ENCODE results near the gene METTL4. TPM values are rescaled to one million over a fixed set of nuclear protein-coding genes. Genes with fewer than 3 reads are reported as not detected.

The METTL4 gene
- total RNA-seq, 1 donor from 2014 or later = 15.4 TPM

- no peaks in the 10 kb centered on the region for H3K36me3 Mint-ChIP-seq (ENCODE audit: unreplicated experiment)
- H3K4me3 Mint-ChIP-seq (ENCODE audit: unreplicated experiment) = no peak overlapping the region
- no peak overlapping the region for H3K27ac Mint-ChIP-seq (ENCODE audit: unreplicated experiment)
- DNase-seq = no peak
- peaks cover 1% of the 10 kb centered on the region for H3K27me3 Mint-ChIP-seq (ENCODE audit: unreplicated experiment)
- peaks cover 18% of the 10 kb centered on the region for H3K9me3 Mint-ChIP-seq (ENCODE audit: unreplicated experiment)
- TF ChIP-seq CTCF (IDR thresholded peaks at IDR 0.05; ENCODE audit: partially characterized antibody, unreplicated experiment) = no peak
- peaks cover 19% of the 10 kb centered on the region for H3K4me1 Mint-ChIP-seq (ENCODE audit: low read depth, unreplicated experiment)
Measured at GRCh38 chr18:2568605-2569004, 2.7 kb downstream of the METTL4 start.

- no peak overlapping the region for H3K27ac Mint-ChIP-seq (ENCODE audit: unreplicated experiment)
- no peak for TF ChIP-seq CTCF (IDR thresholded peaks at IDR 0.05; ENCODE audit: partially characterized antibody, unreplicated experiment)
- peaks cover 19% of the 10 kb centered on the region for H3K4me1 Mint-ChIP-seq (ENCODE audit: low read depth, unreplicated experiment)
- no peaks in the 10 kb centered on the region for H3K36me3 Mint-ChIP-seq (ENCODE audit: unreplicated experiment)
- no peak overlapping the region for H3K4me3 Mint-ChIP-seq (ENCODE audit: unreplicated experiment)
- no peak for DNase-seq
- H3K9me3 Mint-ChIP-seq (ENCODE audit: unreplicated experiment) = peaks cover 18% of the 10 kb centered on the region
- H3K27me3 Mint-ChIP-seq (ENCODE audit: unreplicated experiment) = peaks cover 1% of the 10 kb centered on the region
Measured at GRCh38 chr18:2568129-2568528, 3.2 kb downstream of the METTL4 start.

- H3K9me3 Mint-ChIP-seq (ENCODE audit: unreplicated experiment) = peaks cover 2% of the 10 kb centered on the region
- no peak overlapping the region for H3K27ac Mint-ChIP-seq (ENCODE audit: unreplicated experiment)
- no peak overlapping the region for H3K4me3 Mint-ChIP-seq (ENCODE audit: unreplicated experiment)
- no peak for DNase-seq
- peaks cover 1% of the 10 kb centered on the region for H3K27me3 Mint-ChIP-seq (ENCODE audit: unreplicated experiment)
- H3K36me3 Mint-ChIP-seq (ENCODE audit: unreplicated experiment) = no peaks in the 10 kb centered on the region
- no peaks in the 10 kb centered on the region for H3K4me1 Mint-ChIP-seq (ENCODE audit: low read depth, unreplicated experiment)
- TF ChIP-seq CTCF (IDR thresholded peaks at IDR 0.05; ENCODE audit: partially characterized antibody, unreplicated experiment) = no peak
Measured at GRCh38 chr18:2564373-2564772, 6.9 kb downstream of the METTL4 start.

GRCh38 chr18:2559249-2559648, 12.1 kb downstream of the METTL4 start:
- H3K27me3 Mint-ChIP-seq (ENCODE audit: unreplicated experiment) = no peaks in the 10 kb centered on the region
- H3K9me3 Mint-ChIP-seq (ENCODE audit: unreplicated experiment) = no peaks in the 10 kb centered on the region
- H3K27ac Mint-ChIP-seq (ENCODE audit: unreplicated experiment) = no peak overlapping the region
- no peaks in the 10 kb centered on the region for H3K36me3 Mint-ChIP-seq (ENCODE audit: unreplicated experiment)
- H3K4me1 Mint-ChIP-seq (ENCODE audit: low read depth, unreplicated experiment) = peaks cover 3% of the 10 kb centered on the region
- no peak for DNase-seq
- no peak overlapping the region for H3K4me3 Mint-ChIP-seq (ENCODE audit: unreplicated experiment)
- TF ChIP-seq CTCF (IDR thresholded peaks at IDR 0.05; ENCODE audit: partially characterized antibody, unreplicated experiment) = no peak

GRCh38 chr18:2557536-2557935, 13.8 kb downstream of the METTL4 start:
- DNase-seq = no peak

More at GRCh38 chr18:2557536-2557935, 13.8 kb downstream of the METTL4 start:
- H3K27ac Mint-ChIP-seq (ENCODE audit: unreplicated experiment) = no peak overlapping the region
- H3K27me3 Mint-ChIP-seq (ENCODE audit: unreplicated experiment) = no peaks in the 10 kb centered on the region
- H3K9me3 Mint-ChIP-seq (ENCODE audit: unreplicated experiment) = no peaks in the 10 kb centered on the region
- H3K4me3 Mint-ChIP-seq (ENCODE audit: unreplicated experiment) = no peak overlapping the region
- no peaks in the 10 kb centered on the region for H3K36me3 Mint-ChIP-seq (ENCODE audit: unreplicated experiment)
- peaks cover 3% of the 10 kb centered on the region for H3K4me1 Mint-ChIP-seq (ENCODE audit: low read depth, unreplicated experiment)
- TF ChIP-seq CTCF (IDR thresholded peaks at IDR 0.05; ENCODE audit: partially characterized antibody, unreplicated experiment) = no peak

All from glutamatergic neuron (in vitro differentiated cells).